Ramos (cell line): ENCODE data around the gene ZMYM2.
"Not testable (repeated sequence)": the region's sequence is repeated elsewhere in the genome, so short reads cannot be mapped to it uniquely, and the experiment has no call there.

ENCODE experiments used
- in situ Hi-C: fragments of 300-500 bp; cut with MboI; formaldehyde crosslinking; loops from one replicate; pipeline ENCODE4 v1.14.3; 2022; ENCODE audit warnings: low sequenced_read_pairs; ENCODE audit not compliant: unreplicated experiment

Gene ZMYM2

GRCh38 chr13:19958155-19959111, at the start of gene ZMYM2:
Gene ZMYM2 (plus strand): TSS chr13:19958727. CDS start chr13:19993073, 34,346 bp downstream.
- in situ Hi-C loops, result no loop called here

- in situ Hi-C loops, result no loop called here
Observed at GRCh38 chr13:19910336-19911072, 48.0 kb upstream of the ZMYM2 start.

GRCh38 chr13:19927117-19927748, 31.3 kb upstream of the ZMYM2 start:
- in situ Hi-C loops, result no loop called here

- in situ Hi-C loops, result no loop called here
Observed at GRCh38 chr13:19940106-19940505, 18.4 kb upstream of the ZMYM2 start.

GRCh38 chr13:19950374-19950773, 8.2 kb upstream of the ZMYM2 start:
- in situ Hi-C loops, result no loop called here

GRCh38 chr13:19952850-19953249, 5.7 kb upstream of the ZMYM2 start:
- in situ Hi-C loops, result no loop called here

- in situ Hi-C loops, result no loop called here
Observed at GRCh38 chr13:19955873-19956559, 2.5 kb upstream of the ZMYM2 start.

GRCh38 chr13:19957320-19958154, 990 bp upstream of the ZMYM2 start:
- in situ Hi-C loops, result no loop called here

- in situ Hi-C loops, result no loop called here
Observed at GRCh38 chr13:19959141-19959830, 759 bp downstream of the ZMYM2 start.

GRCh38 chr13:19959831-19960652, 1.5 kb downstream of the ZMYM2 start:
- in situ Hi-C loops, result no loop called here

GRCh38 chr13:19960653-19960976, 2.1 kb downstream of the ZMYM2 start:
- in situ Hi-C loops, result no loop called here

- in situ Hi-C loops, result no loop called here
Observed at GRCh38 chr13:19961489-19961888, 3.0 kb downstream of the ZMYM2 start.

GRCh38 chr13:19961924-19962323, 3.4 kb downstream of the ZMYM2 start:
- in situ Hi-C loops, result no loop called here

GRCh38 chr13:19962894-19963293, 4.4 kb downstream of the ZMYM2 start:
- in situ Hi-C loops, result no loop called here

GRCh38 chr13:19967621-19968020, 9.1 kb downstream of the ZMYM2 start:
- in situ Hi-C loops, result no loop called here

GRCh38 chr13:19974498-19975009, 16.0 kb downstream of the ZMYM2 start:
- in situ Hi-C loops, result not testable (repeated sequence)

- in situ Hi-C loops, result no loop called here
Observed at GRCh38 chr13:19978831-19979437, 20.4 kb downstream of the ZMYM2 start.
